ENCODE data around the gene VAPA. TPM values are rescaled to one million over a fixed set of nuclear protein-coding genes. Genes with fewer than 3 reads are reported as not detected.

Gene VAPA
- total RNA-seq, 1 donor from 2014 or later: 130 TPM

- no peak for DNase-seq (ENCODE audit: low spot score in 2 of 2, unreplicated experiment in 2 of 2)
- no peaks in the 10 kb centered on the region for H3K9me3 Mint-ChIP-seq
- peaks cover 8% of the 10 kb centered on the region for H3K36me3 Mint-ChIP-seq
- no peak overlapping the region for H3K4me3 Mint-ChIP-seq
- H3K27ac Mint-ChIP-seq: no peak overlapping the region
- H3K4me1 Mint-ChIP-seq: peaks cover 53% of the 10 kb centered on the region
- no peaks in the 10 kb centered on the region for H3K27me3 Mint-ChIP-seq (ENCODE audit: low read depth)
- TF ChIP-seq CTCF (IDR thresholded peaks at IDR 0.05; ENCODE audit: unreplicated experiment): no peak
Measured at GRCh38 chr18:9928646-9929259, 14.9 kb downstream of the VAPA start.

GRCh38 chr18:9930299-9930884, 16.6 kb downstream of the VAPA start:
- Mint-ChIP-seq H3K27ac (peak overlapping the region; percentile 34), H3K4me1 (peaks cover 47% of the 10 kb centered on the region), H3K27me3 (ENCODE audit: low read depth) (no peaks in the 10 kb centered on the region), H3K4me3 (no peak overlapping the region), H3K36me3 (peaks cover 10% of the 10 kb centered on the region), H3K9me3 (no peaks in the 10 kb centered on the region)
- DNase-seq (ENCODE audit: low spot score in 2 of 2, unreplicated experiment in 2 of 2): no peak
- no peak for TF ChIP-seq CTCF (IDR thresholded peaks at IDR 0.05; ENCODE audit: unreplicated experiment)

GRCh38 chr18:9931146-9931545, 17.3 kb downstream of the VAPA start:
- peaks cover 10% of the 10 kb centered on the region for H3K36me3 Mint-ChIP-seq
- no peak for DNase-seq (ENCODE audit: low spot score in 2 of 2, unreplicated experiment in 2 of 2)
- no peak for TF ChIP-seq CTCF (IDR thresholded peaks at IDR 0.05; ENCODE audit: unreplicated experiment)
- H3K9me3 Mint-ChIP-seq: no peaks in the 10 kb centered on the region
- H3K27ac Mint-ChIP-seq: no peak overlapping the region
- no peak overlapping the region for H3K4me3 Mint-ChIP-seq
- H3K4me1 Mint-ChIP-seq: peaks cover 43% of the 10 kb centered on the region
- no peaks in the 10 kb centered on the region for H3K27me3 Mint-ChIP-seq (ENCODE audit: low read depth)

GRCh38 chr18:9931678-9932077, 17.9 kb downstream of the VAPA start:
- Mint-ChIP-seq H3K4me1 (peaks cover 38% of the 10 kb centered on the region), H3K27me3 (ENCODE audit: low read depth) (no peaks in the 10 kb centered on the region), H3K36me3 (peaks cover 14% of the 10 kb centered on the region), H3K27ac (no peak overlapping the region), H3K9me3 (no peaks in the 10 kb centered on the region), H3K4me3 (no peak overlapping the region)
- DNase-seq (ENCODE audit: low spot score in 2 of 2, unreplicated experiment in 2 of 2): no peak
- no peak for TF ChIP-seq CTCF (IDR thresholded peaks at IDR 0.05; ENCODE audit: unreplicated experiment)

GRCh38 chr18:9933865-9934264, 20.0 kb downstream of the VAPA start:
- no peak for DNase-seq (ENCODE audit: low spot score in 2 of 2, unreplicated experiment in 2 of 2)
- Mint-ChIP-seq H3K9me3 (no peaks in the 10 kb centered on the region), H3K36me3 (peaks cover 25% of the 10 kb centered on the region), H3K4me3 (no peak overlapping the region), H3K27me3 (ENCODE audit: low read depth) (no peaks in the 10 kb centered on the region), H3K27ac (no peak overlapping the region), H3K4me1 (peaks cover 25% of the 10 kb centered on the region)
- no peak for TF ChIP-seq CTCF (IDR thresholded peaks at IDR 0.05; ENCODE audit: unreplicated experiment)

Data from mesothelial cell of epicardium (in vitro differentiated cells).